SK-N-SH (cell line): ENCODE measurements around the gene OR1A2. TPM values are rescaled to one million over a fixed set of nuclear protein-coding genes. Genes with fewer than 3 reads are reported as not detected.

Experiments used
- CTCF ChIA-PET: fragments of 300-600, 350-600 bp; formaldehyde crosslinking; extraction: SDS; loops from one replicate; lab custom pipeline; 2021; lab: Yijun Ruan, JAX
- POLR2A ChIA-PET: fragments of 350-600 bp; sonication (Branson Sonifier 250); formaldehyde crosslinking; extraction: SDS; loops from one replicate; lab custom pipeline; 2020; ENCODE audit warnings: antibody characterized with exemption, inconsistent platforms; lab: Yijun Ruan, JAX
- DNase-seq: peaks from one replicate; pipeline ENCODE4 v3.0.0; 2012
- H2AFZ ChIP-seq: fragments of 200-600 bp; sonication (generic); 2 replicates; pipeline ENCODE4 v1.8.1; 2016; ENCODE audit warnings: antibody characterized with exemption, mild to moderate bottlenecking, low read depth
- H3F3A ChIP-seq: fragments of 200-600 bp; sonication (generic); replicated peaks from 2 replicates; pipeline ENCODE3; 2016; ENCODE audit warnings: antibody characterized with exemption, mild to moderate bottlenecking; ENCODE audit not compliant: insufficient read depth
- H3K27ac ChIP-seq, 2 experiments: fragments of 200-500 bp in 1 of 2; fragments of 200-600 bp in 1 of 2; sonication (Bioruptor generic) in 1 of 2; sonication (generic), shearing (Covaris generic) in 1 of 2; 2 replicates each; pipeline versions ENCODE4 v1.5.1 to v1.6.1; 2014 to 2016; ENCODE audit warnings: low read depth in 2 of 2, inconsistent platforms in 1 of 2, low read length in 1 of 2, mild to moderate bottlenecking in 1 of 2, mixed read lengths in 1 of 2
- H3K27me3 ChIP-seq: fragments of 200-600 bp; sonication (generic), shearing (Covaris generic); 2 replicates; pipeline ENCODE4 v1.6.1; 2016; ENCODE audit warnings: mixed run types; ENCODE audit not compliant: insufficient read depth
- H3K36me3 ChIP-seq, 2 experiments: fragments of 200-500 bp in 1 of 2; fragments of 200-600 bp in 1 of 2; sonication (Bioruptor generic) in 1 of 2; sonication (generic) in 1 of 2; replicated peaks in 1 of 2; 2 replicates each; pipeline versions ENCODE3 to v1.5.1; 2014 to 2016; ENCODE audit warnings: low read length in 1 of 2, mild to moderate bottlenecking in 1 of 2; ENCODE audit not compliant: insufficient read depth in 2 of 2, control insufficient read depth in 1 of 2
- H3K4me1 ChIP-seq, 2 experiments: fragments of 200-500 bp in 1 of 2; fragments of 200-600 bp in 1 of 2; sonication (Bioruptor generic) in 1 of 2; sonication (generic), shearing (Covaris generic) in 1 of 2; 2 replicates each; pipeline versions ENCODE4 v1.5.1 to v1.6.1; 2014 to 2016; ENCODE audit warnings: low read depth in 1 of 2, low read length in 1 of 2, mixed run types in 1 of 2; ENCODE audit not compliant: insufficient read depth in 2 of 2, control insufficient read depth in 1 of 2
- H3K4me2 ChIP-seq: fragments of 200-600 bp; sonication (generic), shearing (Covaris generic); 2 replicates; pipeline ENCODE4 v1.6.1; 2017; ENCODE audit warnings: mixed run types
- H3K4me3 ChIP-seq, 2 experiments: fragments of 200-500 bp in 1 of 2; fragments of 200-600 bp in 1 of 2; sonication (Bioruptor generic) in 1 of 2; sonication (generic), shearing (Covaris generic) in 1 of 2; 2 replicates each; pipeline versions ENCODE4 v1.5.1 to v1.8.1; 2014 to 2016; ENCODE audit warnings: low read depth in 2 of 2, inconsistent platforms in 1 of 2, low read length in 1 of 2, mild to moderate bottlenecking in 1 of 2, mixed read lengths in 1 of 2, moderate library complexity in 1 of 2
- H3K79me2 ChIP-seq: fragments of 200-600 bp; sonication (generic); 2 replicates; pipeline ENCODE4 v1.8.1; 2017; ENCODE audit warnings: mild to moderate bottlenecking; ENCODE audit not compliant: insufficient read depth
- H3K9ac ChIP-seq: fragments of 200-600 bp; sonication (generic); 2 replicates; pipeline ENCODE4 v1.6.1; 2017; ENCODE audit warnings: mixed run types
- H3K9me2 ChIP-seq: fragments of 200-600 bp; sonication (generic); 2 replicates; pipeline ENCODE4 v1.6.1; 2017; ENCODE audit warnings: mixed run types
- H3K9me3 ChIP-seq: fragments of 200-600 bp; sonication (generic); 2 replicates; pipeline ENCODE4 v1.6.1; 2017; ENCODE audit warnings: mixed run types, mild to moderate bottlenecking, moderate library complexity
- H4K20me1 ChIP-seq: fragments of 200-600 bp; sonication (generic); 2 replicates; pipeline ENCODE4 v1.6.1; 2017; ENCODE audit warnings: mild to moderate bottlenecking, mixed run types; ENCODE audit not compliant: insufficient read depth
- CTCF ChIP-seq: fragments of 200-600 bp; sonication (generic); IDR thresholded peaks from 2 replicates; pipeline ENCODE4 v1.6.1; 2017; ENCODE audit warnings: antibody characterized with exemption, mild to moderate bottlenecking, moderate library complexity
- ELF1 ChIP-seq: IDR thresholded peaks from 2 replicates; pipeline ENCODE4 v1.4.0; 2012
- EZH2phosphoT487 ChIP-seq: fragments of 200-600 bp; sonication (generic); IDR thresholded peaks from 2 replicates; pipeline ENCODE4 v1.6.1; 2017; ENCODE audit warnings: low read depth, mixed run types, mild to moderate bottlenecking, antibody characterized with exemption, moderate library complexity, borderline replicate concordance
- FOSL2 ChIP-seq: IDR thresholded peaks from 2 replicates; pipeline ENCODE4 v1.4.0; 2012; ENCODE audit warnings: low read depth, mild to moderate bottlenecking, moderate library complexity, borderline replicate concordance
- FOXM1 ChIP-seq: IDR thresholded peaks from 2 replicates; pipeline ENCODE4 v1.4.0; 2012; ENCODE audit warnings: low read depth, mild to moderate bottlenecking
- GABPA ChIP-seq: IDR thresholded peaks from 2 replicates; pipeline ENCODE4 v1.4.0; 2012; ENCODE audit warnings: low read depth, mild to moderate bottlenecking
- GATA2 ChIP-seq: sonication (generic); formaldehyde crosslinking; IDR thresholded peaks from 2 replicates; pipeline ENCODE4 v1.5.0; 2020; ENCODE audit warnings: mild to moderate bottlenecking, missing genetic modification reagents
- NRF1 ChIP-seq: IDR thresholded peaks from 2 replicates; pipeline ENCODE4 v1.6.1; 2012; ENCODE audit warnings: low read depth, mild to moderate bottlenecking, low read length
- POLR2AphosphoS5 ChIP-seq: IDR thresholded peaks from 2 replicates; pipeline ENCODE4 v1.6.1; 2012; ENCODE audit warnings: low read depth, low read length
- RAD21 ChIP-seq: IDR thresholded peaks from 2 replicates; pipeline ENCODE4 v1.6.1; 2012; ENCODE audit warnings: mild to moderate bottlenecking, low read length
- RXRA ChIP-seq: IDR thresholded peaks from 2 replicates; pipeline ENCODE4 v1.4.0; 2012; ENCODE audit warnings: low read depth, mild to moderate bottlenecking, borderline replicate concordance
- SIN3A ChIP-seq: IDR thresholded peaks from 2 replicates; pipeline ENCODE4 v1.6.1; 2012; ENCODE audit warnings: low read depth, mild to moderate bottlenecking, low read length, moderate library complexity, borderline replicate concordance
- TAF1 ChIP-seq: IDR thresholded peaks from 2 replicates; pipeline ENCODE4 v1.6.1; 2012; ENCODE audit warnings: low read depth, mild to moderate bottlenecking, low read length, moderate library complexity, borderline replicate concordance
- TCF12 ChIP-seq: IDR thresholded peaks from 2 replicates; pipeline ENCODE4 v1.4.0; 2012
- ZBTB33 ChIP-seq: IDR thresholded peaks from 2 replicates; pipeline ENCODE4 v1.4.0; 2012; ENCODE audit warnings: low read depth, borderline replicate concordance
- WGBS: methylation state at CpG from one replicate; pipeline ENCODE4 v1.1.6; 2017; ENCODE audit warnings: low lambda C conversion rate; 5-methylcytosine and 5-hydroxymethylcytosine counted together
- polyA plus RNA-seq, 3 experiments: library from polyadenylated mRNA; depleted of rRNA; stranded (reverse); fragments of >200 nt; gene quantifications; 2 replicates each; pipeline ENCODE4 v1.2.3, GENCODE V29; 2012
- TF ChIP-seq, protein P1 (sequence below): IDR thresholded peaks from 2 replicates; pipeline ENCODE4; 2012
- TF ChIP-seq, protein P2 (sequence below): fragments of 150-350 bp; IDR thresholded peaks from 2 replicates; pipeline ENCODE4 v1.6.1; 2017; ENCODE audit warnings: antibody characterized with exemption, low read length, low read depth, borderline replicate concordance
- TF ChIP-seq, protein P3 (sequence below): IDR thresholded peaks from 2 replicates; pipeline ENCODE4 v1.4.0; 2012; ENCODE audit warnings: low read depth, borderline replicate concordance

Gene OR1A2
- polyA plus RNA-seq, 1 of the 3 experiments (the other 2 are of a cell fraction), result not detected

GRCh38 chr17:3167574-3167973, 29.7 kb upstream of the OR1A2 start:
- CTCF ChIA-PET, result no interaction called here
- H3K9me3 ChIP-seq, result no peaks in the 10 kb centered on the region
- H3K36me3 ChIP-seq, result no peaks in the 10 kb centered on the region
- H3K27me3 ChIP-seq, result peaks cover 8% of the 10 kb centered on the region; the same call in 1 of the 2 replicates
- POLR2A ChIA-PET, result no interaction called here
- H3K79me2 ChIP-seq, result no peaks in the 10 kb centered on the region
- no peaks in the 10 kb centered on the region for H4K20me1 ChIP-seq
- no peak overlapping the region for H3K27ac ChIP-seq
- no peak overlapping the region for H3K9ac ChIP-seq
- H3K4me3 ChIP-seq, result no peak overlapping the region
- H3F3A ChIP-seq, result no peaks in the 10 kb centered on the region
- TF ChIP-seq ZBTB33, result no peak
- TF ChIP-seq, protein P1, sequence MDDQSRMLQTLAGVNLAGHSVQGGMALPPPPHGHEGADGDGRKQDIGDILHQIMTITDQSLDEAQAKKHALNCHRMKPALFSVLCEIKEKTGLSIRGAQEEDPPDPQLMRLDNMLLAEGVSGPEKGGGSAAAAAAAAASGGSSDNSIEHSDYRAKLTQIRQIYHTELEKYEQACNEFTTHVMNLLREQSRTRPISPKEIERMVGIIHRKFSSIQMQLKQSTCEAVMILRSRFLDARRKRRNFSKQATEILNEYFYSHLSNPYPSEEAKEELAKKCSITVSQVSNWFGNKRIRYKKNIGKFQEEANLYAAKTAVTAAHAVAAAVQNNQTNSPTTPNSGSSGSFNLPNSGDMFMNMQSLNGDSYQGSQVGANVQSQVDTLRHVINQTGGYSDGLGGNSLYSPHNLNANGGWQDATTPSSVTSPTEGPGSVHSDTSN, result no peak
- no peak for TF ChIP-seq TCF12
- no peak for TF ChIP-seq NRF1
- TF ChIP-seq RXRA, result no peak
- TF ChIP-seq, protein P2, sequence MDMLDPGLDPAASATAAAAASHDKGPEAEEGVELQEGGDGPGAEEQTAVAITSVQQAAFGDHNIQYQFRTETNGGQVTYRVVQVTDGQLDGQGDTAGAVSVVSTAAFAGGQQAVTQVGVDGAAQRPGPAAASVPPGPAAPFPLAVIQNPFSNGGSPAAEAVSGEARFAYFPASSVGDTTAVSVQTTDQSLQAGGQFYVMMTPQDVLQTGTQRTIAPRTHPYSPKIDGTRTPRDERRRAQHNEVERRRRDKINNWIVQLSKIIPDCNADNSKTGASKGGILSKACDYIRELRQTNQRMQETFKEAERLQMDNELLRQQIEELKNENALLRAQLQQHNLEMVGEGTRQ, result no peak
- DNase-seq, result no peak
- H3K9me2 ChIP-seq, result no peaks in the 10 kb centered on the region
- 6% methylated on average over 5 of the region's 5 CpGs for WGBS
- H3K4me2 ChIP-seq, result no peak overlapping the region
- H2AFZ ChIP-seq, result no peak overlapping the region
- H3K4me1 ChIP-seq, result no peaks in the 10 kb centered on the region

DNA sequence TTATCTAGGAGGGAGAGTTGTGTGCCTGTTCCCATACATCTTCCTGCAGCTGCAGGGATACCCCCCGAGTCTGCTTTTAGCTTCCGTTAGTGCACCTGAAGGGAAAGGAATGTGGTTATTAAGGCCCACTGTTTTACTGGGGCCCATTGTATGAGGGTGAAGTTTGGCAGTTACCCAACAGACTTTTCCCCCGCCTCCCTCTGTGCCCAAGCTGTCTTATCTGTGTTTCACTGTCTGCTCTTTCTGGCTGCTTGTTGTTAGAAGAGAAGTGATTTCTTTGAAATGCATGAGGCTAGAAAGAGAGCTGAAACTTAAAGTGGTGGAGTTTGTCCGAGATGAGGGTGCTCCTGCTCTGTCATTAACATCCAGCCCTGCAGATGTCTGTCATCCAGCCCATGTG, 7.4 kb upstream of the OR1A2 start:
- ChIA-PET POLR2A (no interaction called here), CTCF (no interaction called here)
- DNase-seq, result no peak
- H3K4me3 ChIP-seq, result no peak overlapping the region
- no peaks in the 10 kb centered on the region for H3K36me3 ChIP-seq
- no peaks in the 10 kb centered on the region for H3K4me1 ChIP-seq
- H3K9me3 ChIP-seq, result no peaks in the 10 kb centered on the region
- no peaks in the 10 kb centered on the region for H4K20me1 ChIP-seq
- WGBS, result 4% methylated on average over 4 of the region's 4 CpGs
- H3F3A ChIP-seq, result no peaks in the 10 kb centered on the region
- H3K79me2 ChIP-seq, result no peaks in the 10 kb centered on the region
- H3K27ac ChIP-seq, result no peak overlapping the region
- no peaks in the 10 kb centered on the region for H3K9me2 ChIP-seq
- no peak overlapping the region for H3K9ac ChIP-seq
- H2AFZ ChIP-seq, result no peak overlapping the region
- H3K27me3 ChIP-seq, result peaks cover 10% of the 10 kb centered on the region; the same call in 1 of the 2 replicates
- H3K4me2 ChIP-seq, result no peak overlapping the region
- TF ChIP-seq GATA2, result no peak
- TF ChIP-seq, protein P3, sequence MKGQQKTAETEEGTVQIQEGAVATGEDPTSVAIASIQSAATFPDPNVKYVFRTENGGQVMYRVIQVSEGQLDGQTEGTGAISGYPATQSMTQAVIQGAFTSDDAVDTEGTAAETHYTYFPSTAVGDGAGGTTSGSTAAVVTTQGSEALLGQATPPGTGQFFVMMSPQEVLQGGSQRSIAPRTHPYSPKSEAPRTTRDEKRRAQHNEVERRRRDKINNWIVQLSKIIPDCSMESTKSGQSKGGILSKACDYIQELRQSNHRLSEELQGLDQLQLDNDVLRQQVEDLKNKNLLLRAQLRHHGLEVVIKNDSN, result no peak
- TF ChIP-seq FOSL2, result no peak
- TF ChIP-seq SIN3A, result no peak
- TF ChIP-seq ZBTB33, result no peak
- no peak for TF ChIP-seq POLR2AphosphoS5
- no peak for TF ChIP-seq CTCF
- no peak for TF ChIP-seq RAD21
- no peak for TF ChIP-seq FOXM1
- TF ChIP-seq EZH2phosphoT487, result no peak
- no peak for TF ChIP-seq ELF1
- no peak for TF ChIP-seq TAF1
- no peak for TF ChIP-seq GABPA
- TF ChIP-seq, protein P2, result no peak
